H1 (cell line): ENCODE data around the gene APP. TPM values are rescaled to one million over a fixed set of nuclear protein-coding genes. Genes with fewer than 3 reads are reported as not detected.

ENCODE experiments used
- BRCA1 ChIP-seq: IDR thresholded peaks from 2 replicates; pipeline ENCODE4 v1.6.1; 2012; ENCODE audit warnings: low read depth, low read length, improper control_type of control experiment
- NRF1 ChIP-seq: IDR thresholded peaks from 2 replicates; pipeline ENCODE4 v1.6.1; 2011; ENCODE audit warnings: mild to moderate bottlenecking, low read depth, low read length, improper control_type of control experiment
- RBBP5 ChIP-seq: IDR thresholded peaks from 2 replicates; pipeline ENCODE4 v1.7.1; 2012; ENCODE audit warnings: low read depth, mild to moderate bottlenecking, inconsistent platforms, low read length, moderate library complexity, borderline replicate concordance
- RNF2 ChIP-seq: fragments of 200-900, 300-1000 bp; sonication (generic); IDR thresholded peaks from 2 replicates; pipeline ENCODE4 v1.7.1; 2016; ENCODE audit warnings: borderline replicate concordance, low read depth, mild to moderate bottlenecking, antibody characterized with exemption, low read length; ENCODE audit not compliant: poor library complexity, severe bottlenecking; ENCODE audit errors: missing control alignments
- SIRT6 ChIP-seq: IDR thresholded peaks from one replicate; pipeline ENCODE4 v1.7.1; 2012; ENCODE audit warnings: low read length, inconsistent platforms
- SUZ12 ChIP-seq: fragments of 200-600 bp; sonication (generic); IDR thresholded peaks from 2 replicates; pipeline ENCODE4 v1.6.1; 2012; ENCODE audit warnings: mild to moderate bottlenecking, inconsistent platforms, low read length, moderate library complexity, mixed read lengths
- ZNF274 ChIP-seq: IDR thresholded peaks from 2 replicates; pipeline ENCODE4 v1.7.0; 2012; ENCODE audit warnings: low read length, borderline replicate concordance; ENCODE audit errors: extremely low read depth
- polyA plus RNA-seq, 7 experiments: library from polyadenylated mRNA; depleted of rRNA in 3 of 7; stranded (reverse) in 5 of 7; unstranded in 2 of 7; fragments of >200 nt in 5 of 7; fragments of 200-250 nt in 2 of 7; gene quantifications; 1 replicate in 5 of 7; 2 replicates in 1 of 7; 4 replicates in 1 of 7; pipeline versions ENCODE4 v1.2.1 to v1.2.3, GENCODE V29; 2011 to 2013; ENCODE audit warnings: missing spikeins in 2 of 7, mixed read lengths in 2 of 7
- total RNA-seq: library from RNA; stranded (reverse); fragmentation: NEBNext Ultra II Directional; extraction: Animal tissue kit (Norgen Biotek cat#: 25700); gene quantifications from 2 replicates; pipeline ENCODE4 v1.2.1, GENCODE V29; 2021

APP gene
- total and polyA plus RNA-seq, 2 of the 8 experiments (the other 6 are each of a cell fraction or from before 2014, with no cell fraction given), result 375 to 551 TPM

DNA sequence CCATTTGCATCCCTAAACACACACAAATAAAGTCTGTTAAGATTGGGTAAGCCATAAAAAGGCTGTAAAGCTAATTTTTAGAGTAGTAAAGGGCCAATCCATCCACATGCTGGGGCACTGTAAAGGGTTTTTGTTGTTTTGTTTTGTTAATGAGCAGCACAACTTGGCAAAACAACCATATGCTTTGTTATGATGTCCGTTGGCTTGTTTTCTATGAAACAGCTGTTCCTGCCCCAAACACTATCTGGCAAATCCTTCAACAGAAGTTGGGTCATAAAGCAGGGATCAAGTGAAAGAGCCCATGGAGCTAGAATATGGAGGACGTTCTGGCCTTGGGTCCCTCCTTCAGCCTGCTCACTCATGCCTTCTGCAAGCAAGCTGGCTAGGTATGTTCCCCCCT lies 183.6 kb downstream of the APP start (continued):
- TF ChIP-seq BRCA1 (no peak), SUZ12 (no peak), RBBP5 (no peak), ZNF274 (no peak), RNF2 (no peak), NRF1 (no peak), SIRT6 (no peak)
